8988T (cell line): Measurements from ENCODE around the gene CDHR4.
"Not testable (repeated sequence)": the region's sequence is repeated elsewhere in the genome, so short reads cannot be mapped to it uniquely, and the experiment has no call there.

Source experiments
- DNase-seq: peaks from one replicate; pipeline ENCODE4 v3.0.0; 2011

CDHR4 gene

DNA sequence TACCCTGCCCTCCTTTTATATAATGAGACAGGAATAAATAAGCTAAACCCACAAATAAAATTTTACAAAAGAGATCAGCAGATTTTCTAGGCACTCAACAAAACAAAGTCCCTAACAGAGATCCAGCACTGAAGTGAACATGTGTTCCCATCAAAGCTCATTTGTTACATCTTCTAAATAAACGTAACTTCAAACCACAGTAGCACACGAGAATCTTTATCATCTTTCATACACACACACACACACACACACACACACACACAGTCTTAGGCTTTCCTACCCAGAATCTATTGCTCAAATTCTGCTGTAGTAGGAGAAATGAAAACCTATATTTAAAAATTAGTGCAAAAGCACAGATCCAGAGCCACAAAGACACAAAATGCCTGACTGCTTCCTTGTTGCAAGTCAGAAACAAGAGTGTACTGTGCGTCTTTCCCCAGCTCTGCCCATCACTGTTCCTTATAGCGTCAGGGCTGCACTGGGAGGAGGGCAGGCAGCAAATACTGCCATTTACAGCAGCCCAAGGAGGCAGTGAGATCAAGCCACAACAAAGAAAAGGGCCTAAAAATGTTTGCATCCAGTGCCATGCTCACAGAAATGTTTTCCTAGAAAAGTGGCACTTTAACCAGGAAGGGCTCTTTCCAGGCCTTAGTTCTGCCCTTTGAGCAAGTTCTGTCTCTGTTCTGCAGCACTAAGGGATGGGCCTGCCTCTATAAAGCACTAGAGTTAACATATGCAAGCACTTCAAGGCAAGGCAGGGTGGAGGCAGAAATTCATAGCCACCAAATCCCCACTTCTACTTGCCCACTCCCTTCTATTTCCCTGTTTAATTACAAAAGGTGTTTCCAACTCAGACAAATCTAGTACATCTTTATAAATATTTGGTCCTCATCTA, 19.3 kb downstream of the CDHR4 start:
- DNase-seq = no peak

DNA sequence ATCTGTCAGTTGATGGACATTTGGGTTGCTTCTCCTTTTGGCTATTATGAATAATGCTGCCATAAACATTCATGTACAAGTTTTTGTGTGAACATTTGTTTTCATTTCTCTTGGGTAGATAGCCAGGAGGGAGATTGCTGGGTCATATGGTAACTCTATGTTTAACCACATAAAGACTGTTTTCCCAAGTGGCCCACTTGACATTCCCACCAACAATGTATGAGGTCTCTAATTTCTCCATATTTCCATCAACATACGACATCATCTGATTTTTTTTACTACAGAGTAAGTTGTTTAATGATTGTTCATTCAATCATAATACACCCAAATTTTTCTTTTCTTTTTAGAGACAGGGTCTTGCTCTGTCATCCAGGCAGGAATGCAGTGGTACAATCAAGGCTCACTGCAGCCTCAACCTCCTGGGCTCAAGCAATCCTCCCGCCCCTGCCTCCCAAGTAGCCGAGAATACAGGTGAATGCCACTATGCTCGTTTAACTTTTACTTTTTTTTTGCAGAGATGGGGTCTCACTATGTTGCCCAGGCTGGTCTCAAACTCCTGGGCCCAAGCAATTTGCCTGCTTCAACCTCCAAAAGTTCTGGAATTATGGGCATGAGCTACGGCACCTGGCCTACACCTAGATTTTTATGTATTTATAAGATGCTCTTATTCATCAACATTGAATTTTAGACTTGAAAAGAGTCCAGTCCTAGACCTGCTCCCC, 20.2 kb downstream of the CDHR4 start:
- DNase-seq = no peak

DNA sequence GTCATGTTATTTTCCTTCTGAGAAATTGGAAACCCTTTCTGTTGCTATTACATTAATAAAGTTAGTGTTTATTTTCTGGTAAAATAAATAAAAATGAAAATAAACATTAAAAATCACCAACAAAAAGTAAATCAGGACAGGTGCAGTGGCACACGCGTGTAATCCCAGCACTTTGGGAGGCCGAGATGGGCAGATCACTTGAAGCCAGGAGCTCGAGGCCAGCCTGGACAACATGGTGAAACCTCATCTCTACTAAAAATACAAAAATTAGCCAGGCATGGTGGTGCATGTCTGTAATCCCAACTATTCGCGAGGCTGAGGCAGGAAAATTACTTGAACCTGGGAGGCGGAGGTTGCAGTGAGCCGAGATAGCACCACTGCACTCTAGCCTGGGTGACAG, 23.6 kb downstream of the CDHR4 start:
- DNase-seq = not testable (repeated sequence)

GRCh38 chr3:49775538-49775937, 24.1 kb downstream of the CDHR4 start:
- no peak for DNase-seq

- no peak for DNase-seq
Observed at GRCh38 chr3:49772703-49773102, 27.0 kb downstream of the CDHR4 start.

DNA sequence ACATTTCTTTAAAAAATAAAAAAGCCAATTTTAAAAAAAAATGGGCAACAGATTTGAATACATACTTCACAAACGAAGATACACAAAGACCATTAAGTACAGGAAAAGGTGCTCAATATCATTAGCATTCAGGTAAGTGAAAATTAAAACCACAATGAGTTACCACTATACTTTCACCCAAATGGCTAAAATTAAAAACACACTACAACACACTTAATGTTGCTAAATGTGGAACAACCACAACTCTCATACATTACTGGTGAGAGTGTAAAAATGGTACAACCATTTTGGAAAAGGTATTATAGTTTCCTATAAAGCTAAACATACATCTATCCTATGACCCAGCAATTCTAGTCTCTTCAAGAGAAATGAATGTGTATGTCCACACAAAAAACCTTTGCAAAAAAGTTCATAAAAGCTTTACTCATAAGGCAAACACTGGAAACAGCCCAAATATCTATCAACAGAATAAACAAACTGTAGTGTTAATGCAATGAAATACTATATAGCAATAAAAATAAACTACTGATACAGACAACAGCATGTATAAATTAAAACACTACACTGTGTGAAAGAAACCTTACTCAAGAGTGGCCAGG, 28.2 kb downstream of the CDHR4 start:
- DNase-seq = no peak

DNA sequence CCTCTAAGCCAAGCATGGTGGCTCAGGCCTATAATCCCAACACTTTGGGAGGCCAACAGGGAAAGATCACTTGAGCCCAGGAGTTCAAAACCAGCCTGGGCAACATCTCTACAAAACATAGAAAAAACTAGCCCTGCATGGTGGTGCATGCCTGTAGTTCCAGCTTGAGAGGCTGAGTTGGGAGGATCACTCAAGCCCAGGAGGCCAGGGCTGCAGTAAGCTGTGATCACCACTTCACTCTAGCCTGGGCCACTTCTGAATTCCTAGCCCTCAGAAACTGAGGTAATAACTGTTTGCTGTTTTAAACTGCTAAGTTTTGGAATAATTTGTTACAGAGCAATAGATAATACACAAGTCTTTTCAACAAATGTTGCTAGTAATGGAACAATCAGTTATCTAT, 29.7 kb downstream of the CDHR4 start:
- no peak for DNase-seq

DNA sequence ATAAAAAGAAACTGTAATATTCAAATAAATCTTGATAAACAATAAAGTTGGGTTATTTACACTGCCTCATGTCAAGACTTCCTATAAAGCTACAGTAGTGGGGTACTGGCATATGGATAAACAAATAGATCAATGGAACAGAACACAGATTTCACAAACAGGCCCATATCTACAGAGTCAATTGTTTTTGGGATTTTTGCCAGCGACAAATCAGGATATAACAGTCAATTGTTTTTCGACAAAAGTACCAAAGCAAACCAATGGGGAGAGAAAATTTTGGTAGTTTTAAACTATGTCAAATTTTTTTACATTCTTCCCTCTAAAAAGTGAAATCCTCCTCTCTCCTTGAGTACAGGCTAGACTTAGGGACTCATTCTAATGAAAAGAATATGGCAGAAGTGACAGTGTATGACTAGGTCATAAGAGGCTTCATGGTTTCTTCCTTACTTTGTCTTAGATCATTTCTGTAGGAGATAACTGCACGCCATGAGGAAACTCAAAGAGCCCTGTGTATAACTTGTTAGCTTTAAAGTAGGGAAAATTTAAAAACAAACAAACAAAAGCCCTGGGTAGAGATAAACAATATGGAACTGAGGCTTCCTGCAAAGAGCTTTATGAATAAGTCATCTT, 30.3 kb downstream of the CDHR4 start:
- DNase-seq = no peak

- no peak for DNase-seq
Observed at GRCh38 chr3:49763981-49764380, 35.7 kb downstream of the CDHR4 start.

DNA sequence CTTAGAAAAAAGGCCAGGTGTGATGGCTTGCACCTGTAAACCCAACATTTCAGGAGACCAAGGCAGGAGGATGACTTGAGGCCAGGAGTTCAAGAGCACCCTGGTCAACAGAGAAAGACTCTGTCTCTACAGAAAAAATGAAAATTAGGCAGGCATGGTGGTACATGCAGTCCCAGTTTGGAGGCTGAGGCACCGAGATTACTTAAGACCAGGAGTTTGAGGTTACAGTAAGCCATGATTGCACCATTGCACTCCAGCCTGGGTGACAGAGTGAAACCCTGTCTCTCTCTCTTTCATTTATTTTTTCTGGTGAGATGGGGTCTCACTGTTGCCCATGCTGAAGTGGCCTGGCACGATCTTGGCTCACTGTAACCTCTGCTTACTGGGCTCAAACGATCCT, 38.0 kb downstream of the CDHR4 start:
- no peak for DNase-seq

DNA sequence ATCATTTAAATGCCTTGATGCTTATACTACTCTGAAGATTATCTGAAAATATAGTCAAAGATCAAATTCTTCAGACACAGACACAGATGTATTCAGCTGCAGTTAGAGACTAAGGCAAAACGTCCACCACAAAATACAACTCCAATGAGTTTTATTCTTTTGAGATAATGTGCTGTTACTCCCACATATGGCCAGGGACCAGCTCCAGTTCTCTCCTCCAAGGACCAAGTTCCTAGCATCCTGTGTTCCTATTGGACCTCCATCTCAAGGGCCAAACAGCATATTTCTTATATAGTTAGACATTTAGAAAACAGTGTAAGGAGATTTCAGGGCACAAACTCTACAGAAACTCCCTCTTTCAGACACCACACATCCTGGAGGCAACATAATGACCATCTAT, 40.4 kb downstream of the CDHR4 start:
- DNase-seq = no peak

GRCh38 chr3:49757197-49757596, 42.5 kb downstream of the CDHR4 start:
- no peak for DNase-seq

DNA sequence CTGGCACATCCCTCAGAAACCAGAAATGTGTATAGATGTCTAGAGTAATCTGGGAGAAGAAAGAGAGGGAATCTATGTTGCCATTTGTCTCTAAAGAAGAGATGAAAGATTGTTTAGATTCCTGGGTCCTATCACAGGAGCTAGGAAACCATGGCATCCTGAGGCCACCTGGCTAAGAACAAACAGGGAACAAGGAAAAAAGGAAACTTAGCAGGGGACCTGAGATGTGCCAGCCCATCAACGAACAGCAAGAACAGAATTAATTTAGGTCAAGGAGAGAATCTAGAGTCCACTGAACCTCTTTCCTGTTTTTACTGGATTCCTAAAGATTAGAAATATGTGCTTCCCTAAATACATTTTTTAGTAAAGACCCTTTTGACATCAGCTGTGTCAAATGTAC, 43.6 kb downstream of the CDHR4 start:
- DNase-seq = no peak

- DNase-seq = no peak
Observed at GRCh38 chr3:49754536-49754935, 45.1 kb downstream of the CDHR4 start.

DNA sequence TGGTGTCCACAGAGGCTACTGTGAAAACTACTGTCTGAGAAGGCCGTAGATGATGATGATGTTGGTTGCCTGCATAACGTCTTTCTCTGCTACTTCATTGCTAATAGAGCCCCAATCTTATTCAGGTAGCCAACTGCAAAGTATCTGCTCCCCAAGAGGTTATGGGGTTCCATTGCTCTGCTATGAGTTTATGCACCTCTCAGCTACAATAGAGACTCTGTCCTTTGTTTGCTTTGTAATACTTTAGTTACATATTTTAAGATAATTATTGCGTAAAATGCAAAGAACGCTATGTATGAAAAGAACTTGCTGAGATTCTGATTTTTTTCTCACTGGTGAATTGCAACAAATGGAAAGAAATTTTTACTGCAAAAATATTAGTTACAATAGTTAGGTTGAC, 48.2 kb downstream of the CDHR4 start:
- DNase-seq = no peak

GRCh38 chr3:49750056-49750455, 49.6 kb downstream of the CDHR4 start:
- DNase-seq = no peak

DNA sequence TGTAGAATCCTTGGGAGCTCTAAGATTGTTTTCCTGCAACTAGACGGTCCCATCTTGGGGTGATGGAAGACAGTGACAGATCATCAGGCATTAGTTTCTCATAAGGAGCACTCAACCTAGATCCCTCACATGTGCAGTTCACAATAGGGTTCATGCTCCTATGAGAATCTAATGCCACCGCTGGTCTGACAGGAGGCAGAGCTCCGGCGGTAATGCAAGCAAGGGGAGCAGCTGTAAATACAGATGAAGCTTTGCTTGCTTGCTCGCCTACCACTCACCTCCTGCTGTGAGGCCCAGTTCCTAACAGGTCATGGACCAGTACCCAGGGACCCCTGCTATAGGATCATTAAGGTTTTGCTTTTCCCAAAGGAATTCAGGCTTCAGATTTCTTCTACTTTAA, 50.8 kb downstream of the CDHR4 start:
- not testable (repeated sequence) for DNase-seq

DNA sequence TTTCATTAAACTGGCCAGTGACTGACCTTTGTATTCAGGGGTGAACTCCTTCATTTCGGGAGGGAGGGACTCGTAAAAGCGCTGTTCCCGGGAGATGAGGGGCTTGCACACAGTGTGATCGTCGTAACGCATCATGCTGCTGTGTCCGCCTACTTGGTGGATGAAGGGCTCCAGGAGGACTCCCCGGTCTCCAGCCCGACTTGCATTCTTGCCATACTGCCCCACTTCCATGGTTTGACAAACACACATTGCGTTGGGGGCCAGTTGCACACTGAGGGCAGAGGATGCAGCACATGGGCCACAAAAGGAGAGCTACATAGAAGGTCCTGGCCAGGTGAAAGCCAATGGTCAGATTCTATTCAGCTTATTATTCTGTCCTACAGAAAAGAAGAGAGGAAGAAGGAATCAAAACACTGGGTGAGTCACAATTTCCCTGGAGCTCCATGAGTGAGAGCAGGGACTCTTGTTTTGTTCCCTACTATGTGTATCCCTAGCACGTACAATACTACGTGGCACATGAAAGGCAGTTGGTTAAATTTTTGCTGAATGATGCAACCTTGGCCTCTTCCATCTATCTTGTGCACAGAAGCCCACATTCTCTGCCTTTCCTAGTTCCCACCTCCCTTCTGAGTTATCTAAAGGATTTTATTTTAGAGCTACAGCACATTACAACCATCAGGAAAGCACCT, 51.7 kb downstream of the CDHR4 start:
- no peak for DNase-seq

DNA sequence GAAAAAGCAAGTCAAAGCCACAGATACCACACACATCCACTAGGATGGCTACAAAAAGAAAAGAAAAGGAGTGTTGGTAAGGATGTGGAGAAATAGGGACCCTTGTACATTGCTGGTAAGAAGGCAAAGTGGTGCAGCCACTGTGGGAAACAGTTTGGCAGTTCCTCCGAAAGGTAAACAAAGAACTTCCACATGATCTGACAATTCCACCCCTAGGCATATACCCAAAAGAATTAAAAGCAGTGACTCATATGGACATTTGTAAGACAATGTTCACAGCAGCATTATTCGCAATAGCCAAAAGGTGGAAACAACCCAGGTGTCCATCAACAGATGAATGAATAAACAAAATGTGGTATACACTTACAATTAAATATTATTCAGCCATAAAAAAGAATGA, 53.7 kb downstream of the CDHR4 start:
- no peak for DNase-seq
